Measurements from ENCODE around the gene LTA4H. TPM values are rescaled to one million over a fixed set of nuclear protein-coding genes. Genes with fewer than 3 reads are reported as not detected.
"Not testable (repeated sequence)": the region's sequence is repeated elsewhere in the genome, so short reads cannot be mapped to it uniquely, and the experiment has no call there.

Gene LTA4H
- total and polyA plus RNA-seq, 4 donors, result 59.7 to 93.3 (median 60.8) TPM

GRCh38 chr12:95980437-95980836, 55.0 kb downstream of the LTA4H start:
- 88% methylated on average over 5 of the region's 5 CpGs for WGBS (ENCODE audit: insufficient coverage)
- Histone ChIP-seq H3K36me3 (ENCODE audit: control insufficient read depth, insufficient read depth, low read length) (no peaks in the 10 kb centered on the region), H3K4me1 (ENCODE audit: control insufficient read depth, insufficient read depth, low read length) (no peaks in the 10 kb centered on the region), H3K9me3 (ENCODE audit: control insufficient read depth, insufficient read depth, low read length) (no peaks in the 10 kb centered on the region), H3K27ac (ENCODE audit: low read depth, low read length) (no peak overlapping the region), H3K4me3 (ENCODE audit: low read depth, low read length) (no peak overlapping the region), H3K27me3 (ENCODE audit: control insufficient read depth, insufficient read depth, low read length) (no peaks in the 10 kb centered on the region)
- no peak for DNase-seq (ENCODE audit: low read depth in 4 of 6, low spot score in 6 of 6)

GRCh38 chr12:95978774-95979173, 56.6 kb downstream of the LTA4H start:
- WGBS (ENCODE audit: insufficient coverage), result 100% methylated on average over 1 of the region's 3 CpGs
- no peaks in the 10 kb centered on the region for H3K27me3 ChIP-seq (ENCODE audit: control insufficient read depth, insufficient read depth, low read length)
- no peak overlapping the region for H3K27ac ChIP-seq (ENCODE audit: low read depth, low read length)
- no peaks in the 10 kb centered on the region for H3K36me3 ChIP-seq (ENCODE audit: control insufficient read depth, insufficient read depth, low read length)
- no peak for DNase-seq (ENCODE audit: low read depth in 4 of 6, low spot score in 6 of 6)
- H3K4me3 ChIP-seq (ENCODE audit: low read depth, low read length), result no peak overlapping the region
- no peaks in the 10 kb centered on the region for H3K9me3 ChIP-seq (ENCODE audit: control insufficient read depth, insufficient read depth, low read length)
- no peaks in the 10 kb centered on the region for H3K4me1 ChIP-seq (ENCODE audit: control insufficient read depth, insufficient read depth, low read length)

GRCh38 chr12:95978351-95978750, 57.0 kb downstream of the LTA4H start:
- Histone ChIP-seq H3K4me3 (ENCODE audit: low read depth, low read length) (no peak overlapping the region), H3K27me3 (ENCODE audit: control insufficient read depth, insufficient read depth, low read length) (no peaks in the 10 kb centered on the region), H3K9me3 (ENCODE audit: control insufficient read depth, insufficient read depth, low read length) (no peaks in the 10 kb centered on the region), H3K27ac (ENCODE audit: low read depth, low read length) (no peak overlapping the region), H3K4me1 (ENCODE audit: control insufficient read depth, insufficient read depth, low read length) (no peaks in the 10 kb centered on the region), H3K36me3 (ENCODE audit: control insufficient read depth, insufficient read depth, low read length) (no peaks in the 10 kb centered on the region)
- WGBS (ENCODE audit: insufficient coverage), result 95% methylated on average over 3 of the region's 5 CpGs
- no peak for DNase-seq (ENCODE audit: low read depth in 4 of 6, low spot score in 6 of 6)

- no peaks in the 10 kb centered on the region for H3K4me1 ChIP-seq (ENCODE audit: control insufficient read depth, insufficient read depth, low read length)
- 90% methylated on average over 9 of the region's 11 CpGs for WGBS (ENCODE audit: insufficient coverage)
- no peak overlapping the region for H3K4me3 ChIP-seq (ENCODE audit: low read depth, low read length)
- H3K27ac ChIP-seq (ENCODE audit: low read depth, low read length), result no peak overlapping the region
- H3K27me3 ChIP-seq (ENCODE audit: control insufficient read depth, insufficient read depth, low read length), result no peaks in the 10 kb centered on the region
- no peak for DNase-seq (ENCODE audit: low read depth in 4 of 6, low spot score in 6 of 6)
- no peaks in the 10 kb centered on the region for H3K36me3 ChIP-seq (ENCODE audit: control insufficient read depth, insufficient read depth, low read length)
- no peaks in the 10 kb centered on the region for H3K9me3 ChIP-seq (ENCODE audit: control insufficient read depth, insufficient read depth, low read length)
Measured at GRCh38 chr12:95977764-95978305, 57.6 kb downstream of the LTA4H start.

- no peak for DNase-seq (ENCODE audit: low read depth in 4 of 6, low spot score in 6 of 6)
- Histone ChIP-seq H3K4me3 (ENCODE audit: low read depth, low read length) (no peak overlapping the region), H3K27me3 (ENCODE audit: control insufficient read depth, insufficient read depth, low read length) (no peaks in the 10 kb centered on the region), H3K27ac (ENCODE audit: low read depth, low read length) (no peak overlapping the region), H3K9me3 (ENCODE audit: control insufficient read depth, insufficient read depth, low read length) (no peaks in the 10 kb centered on the region), H3K36me3 (ENCODE audit: control insufficient read depth, insufficient read depth, low read length) (no peaks in the 10 kb centered on the region), H3K4me1 (ENCODE audit: control insufficient read depth, insufficient read depth, low read length) (no peaks in the 10 kb centered on the region)
- WGBS (ENCODE audit: insufficient coverage), result 100% methylated on average over 6 of the region's 8 CpGs
Measured at GRCh38 chr12:95976416-95976832, 59.0 kb downstream of the LTA4H start.

GRCh38 chr12:95975491-95975890, 59.9 kb downstream of the LTA4H start:
- no peak for DNase-seq (ENCODE audit: low read depth in 4 of 6, low spot score in 6 of 6)
- no peak overlapping the region for H3K4me3 ChIP-seq (ENCODE audit: low read depth, low read length)
- H3K9me3 ChIP-seq (ENCODE audit: control insufficient read depth, insufficient read depth, low read length), result no peaks in the 10 kb centered on the region
- no peak overlapping the region for H3K27ac ChIP-seq (ENCODE audit: low read depth, low read length)
- no peaks in the 10 kb centered on the region for H3K27me3 ChIP-seq (ENCODE audit: control insufficient read depth, insufficient read depth, low read length)
- H3K36me3 ChIP-seq (ENCODE audit: control insufficient read depth, insufficient read depth, low read length), result no peaks in the 10 kb centered on the region
- no peaks in the 10 kb centered on the region for H3K4me1 ChIP-seq (ENCODE audit: control insufficient read depth, insufficient read depth, low read length)
- WGBS (ENCODE audit: insufficient coverage), result no CpG with 5 or more reads among the region's 4 CpGs

GRCh38 chr12:95974358-95974757, 61.0 kb downstream of the LTA4H start:
- Histone ChIP-seq H3K4me1 (ENCODE audit: control insufficient read depth, insufficient read depth, low read length) (no peaks in the 10 kb centered on the region), H3K4me3 (ENCODE audit: low read depth, low read length) (no peak overlapping the region), H3K36me3 (ENCODE audit: control insufficient read depth, insufficient read depth, low read length) (no peaks in the 10 kb centered on the region), H3K27me3 (ENCODE audit: control insufficient read depth, insufficient read depth, low read length) (no peaks in the 10 kb centered on the region), H3K27ac (ENCODE audit: low read depth, low read length) (no peak overlapping the region), H3K9me3 (ENCODE audit: control insufficient read depth, insufficient read depth, low read length) (no peaks in the 10 kb centered on the region)
- no peak for DNase-seq (ENCODE audit: low read depth in 4 of 6, low spot score in 6 of 6)
- WGBS (ENCODE audit: insufficient coverage), result no CpG with 5 or more reads among the region's 2 CpGs

- no peak overlapping the region for H3K27ac ChIP-seq (ENCODE audit: low read depth, low read length)
- no peak overlapping the region for H3K4me3 ChIP-seq (ENCODE audit: low read depth, low read length)
- no peaks in the 10 kb centered on the region for H3K4me1 ChIP-seq (ENCODE audit: control insufficient read depth, insufficient read depth, low read length)
- no peaks in the 10 kb centered on the region for H3K27me3 ChIP-seq (ENCODE audit: control insufficient read depth, insufficient read depth, low read length)
- no peak for DNase-seq (ENCODE audit: low read depth in 4 of 6, low spot score in 6 of 6)
- H3K9me3 ChIP-seq (ENCODE audit: control insufficient read depth, insufficient read depth, low read length), result no peaks in the 10 kb centered on the region
- 65% methylated on average over 2 of the region's 4 CpGs for WGBS (ENCODE audit: insufficient coverage)
- H3K36me3 ChIP-seq (ENCODE audit: control insufficient read depth, insufficient read depth, low read length), result no peaks in the 10 kb centered on the region
Measured at GRCh38 chr12:95972832-95973456, 62.4 kb downstream of the LTA4H start.

GRCh38 chr12:95970905-95971304, 64.5 kb downstream of the LTA4H start:
- H3K36me3 ChIP-seq (ENCODE audit: control insufficient read depth, insufficient read depth, low read length), result no peaks in the 10 kb centered on the region
- no peak overlapping the region for H3K4me3 ChIP-seq (ENCODE audit: low read depth, low read length)
- WGBS (ENCODE audit: insufficient coverage), result 49% methylated on average over 5 of the region's 7 CpGs
- no peak for DNase-seq (ENCODE audit: low read depth in 4 of 6, low spot score in 6 of 6)
- no peaks in the 10 kb centered on the region for H3K9me3 ChIP-seq (ENCODE audit: control insufficient read depth, insufficient read depth, low read length)
- no peaks in the 10 kb centered on the region for H3K4me1 ChIP-seq (ENCODE audit: control insufficient read depth, insufficient read depth, low read length)
- no peak overlapping the region for H3K27ac ChIP-seq (ENCODE audit: low read depth, low read length)
- H3K27me3 ChIP-seq (ENCODE audit: control insufficient read depth, insufficient read depth, low read length), result no peaks in the 10 kb centered on the region

- DNase-seq (ENCODE audit: low read depth in 4 of 6, low spot score in 6 of 6); H3K4me1 ChIP-seq (ENCODE audit: control insufficient read depth, insufficient read depth, low read length); H3K27me3 ChIP-seq (ENCODE audit: control insufficient read depth, insufficient read depth, low read length); H3K27ac ChIP-seq (ENCODE audit: low read depth, low read length); H3K36me3 ChIP-seq (ENCODE audit: control insufficient read depth, insufficient read depth, low read length); H3K9me3 ChIP-seq (ENCODE audit: control insufficient read depth, insufficient read depth, low read length); H3K4me3 ChIP-seq (ENCODE audit: low read depth, low read length): not testable (repeated sequence)
- WGBS (ENCODE audit: insufficient coverage), result 99% methylated on average over 11 of the region's 28 CpGs
Measured at GRCh38 chr12:95969116-95969515, 66.3 kb downstream of the LTA4H start.
